ENCODE data around the gene HAPLN1. TPM values are rescaled to one million over a fixed set of nuclear protein-coding genes. Genes with fewer than 3 reads are reported as not detected.

Gene HAPLN1
- total and polyA plus RNA-seq, 10 of the 15 experiments (the other 5 are each of a cell fraction or from before 2014, with no cell fraction given) = 0.05 to 0.21 (median 0.17) TPM; not detected in 2

GRCh38 chr5:83595217-83595616 lies 125.4 kb downstream of the HAPLN1 start:
- Histone ChIP-seq H3K36me3 (ENCODE audit: control insufficient read depth in 2 of 2, insufficient read depth in 2 of 2, low read length in 1 of 2) (no peaks in the 10 kb centered on the region), H2AFZ (ENCODE audit: control insufficient read depth, low read depth, low read length) (no peak overlapping the region), H3K27me3 (replicated peaks in 1 of 2; ENCODE audit: control insufficient read depth in 2 of 2, insufficient read depth in 2 of 2, low read length in 1 of 2) (no peaks in the 10 kb centered on the region), H3K9ac (ENCODE audit: control insufficient read depth, insufficient read depth, low read length) (no peak overlapping the region), H3K27ac (ENCODE audit: control insufficient read depth, insufficient read depth) (no peak overlapping the region), H3K4me2 (ENCODE audit: control insufficient read depth, insufficient read depth) (no peak overlapping the region), H3K9me3 (replicated peaks; ENCODE audit: control insufficient read depth, insufficient read depth, low read length) (no peaks in the 10 kb centered on the region), H3K79me2 (ENCODE audit: control insufficient read depth, insufficient read depth, low read length) (no peaks in the 10 kb centered on the region), H3K4me1 (ENCODE audit: control insufficient read depth, insufficient read depth, low read length) (no peaks in the 10 kb centered on the region), H4K20me1 (ENCODE audit: control insufficient read depth, insufficient read depth) (no peaks in the 10 kb centered on the region), H3K4me3 (no peak overlapping the region)
- SMC1A ChIA-PET (ENCODE audit: uncharacterized antibody, unreplicated experiment) = no interaction called here
- CTCF ChIA-PET = no interaction called here
- in situ Hi-C loops (cut with MboI) = no loop called here
- no peak for FAIRE-seq
- no peak for DNase-seq (ENCODE audit: low read depth, low spot score)
- intact Hi-C loops (cut with micrococcal nuclease; ENCODE audit: unreplicated experiment) = no loop called here
- POLR2A ChIA-PET = no interaction called here
- RAD21 ChIA-PET (ENCODE audit: unreplicated experiment) = no interaction called here
- no peak for ATAC-seq
- BruUV-seq (replicated peaks) = no TSS peak
- WGBS (ENCODE audit: insufficient coverage, insufficient replicate concordance, low lambda C conversion rate, missing lambda C conversion rate) = 92% methylated on average over 3 of the region's 3 CpGs
- TF ChIP-seq TCF7 (IDR thresholded peaks at IDR 0.05; ENCODE audit: borderline replicate concordance) (no peak), EP300 (IDR thresholded peaks at IDR 0.05; ENCODE audit: borderline replicate concordance in 1 of 2, control insufficient read depth in 1 of 2, low read depth in 2 of 2, low read length in 2 of 2) (no peak), CTCF (IDR thresholded peaks at IDR 0.05 in 2 of 3, conservative IDR thresholded peaks at IDR 0.05 in 1 of 3; ENCODE audit: control insufficient read depth in 2 of 3, extremely low read depth in 1 of 3, insufficient read depth in 1 of 3, low read depth in 3 of 3, low read length in 3 of 3) (no peak), RAD21 (IDR thresholded peaks at IDR 0.05; ENCODE audit: insufficient read depth, low read depth, low read length) (no peak), ZNF274 (IDR thresholded peaks at IDR 0.05; ENCODE audit: insufficient read depth, insufficient read length) (no peak), MTA2 (IDR thresholded peaks at IDR 0.05; ENCODE audit: low read depth) (no peak), RELA (IDR thresholded peaks at IDR 0.05; ENCODE audit: borderline replicate concordance, partially characterized antibody) (no peak), NFIC (IDR thresholded peaks at IDR 0.05; ENCODE audit: low read depth, low read length) (no peak), ZBTB11 (CRISPR knock-in tag; IDR thresholded peaks at IDR 0.05) (no peak), MLLT1 (IDR thresholded peaks at IDR 0.05) (no peak), EZH2 (IDR thresholded peaks at IDR 0.05; ENCODE audit: borderline replicate concordance, control insufficient read depth, low read depth, low read length) (no peak), NKRF (conservative IDR thresholded peaks at IDR 0.05) (no peak), RBBP5 (conservative IDR thresholded peaks at IDR 0.05) (no peak), TARDBP (IDR thresholded peaks at IDR 0.05; ENCODE audit: borderline replicate concordance) (no peak), HDAC2 (IDR thresholded peaks at IDR 0.05) (no peak), JUNB (IDR thresholded peaks at IDR 0.05) (no peak), CHD4 (IDR thresholded peaks at IDR 0.05) (no peak)

Data from GM12878 (cell line).